Skeletal muscle satellite cell (primary cell): ENCODE data around the gene MMP15.

Experiments
- H3K27me3 ChIP-seq: 2 replicates; pipeline ENCODE4 v1.7.0; 2013; ENCODE audit warnings: low read length; ENCODE audit not compliant: control insufficient read depth, insufficient read depth
- H3K36me3 ChIP-seq: 2 replicates; pipeline ENCODE4 v1.7.0; 2013; ENCODE audit warnings: mild to moderate bottlenecking, control low read depth, low read length; ENCODE audit not compliant: insufficient read depth
- H3K4me1 ChIP-seq: 2 replicates; pipeline ENCODE4 v1.7.0; 2013; ENCODE audit warnings: low read length; ENCODE audit not compliant: control insufficient read depth, insufficient read depth
- H3K4me2 ChIP-seq: 2 replicates; pipeline ENCODE4 v1.7.0; 2013; ENCODE audit warnings: mild to moderate bottlenecking, low read length
- H3K4me3 ChIP-seq: 2 replicates; pipeline ENCODE4 v1.7.0; 2013; ENCODE audit warnings: low read length
- H3K9ac ChIP-seq: 2 replicates; pipeline ENCODE4 v1.7.0; 2013; ENCODE audit warnings: mild to moderate bottlenecking, low read depth, low read length, moderate library complexity
- H3K9me3 ChIP-seq: replicated peaks from 2 replicates; pipeline ENCODE4 v1.7.0; 2013; ENCODE audit warnings: mild to moderate bottlenecking, control low read depth, low read length

MMP15 gene

GRCh38 chr16:58031016-58031800, 5.7 kb downstream of the MMP15 start:
- Histone ChIP-seq H3K4me2 (no peak overlapping the region), H3K36me3 (no peaks in the 10 kb centered on the region), H3K27me3 (peaks cover 27% of the 10 kb centered on the region), H3K9ac (no peak overlapping the region), H3K4me3 (no peak overlapping the region), H3K4me1 (peaks cover 11% of the 10 kb centered on the region), H3K9me3 (no peaks in the 10 kb centered on the region)

- Histone ChIP-seq H3K4me1 (no peaks in the 10 kb centered on the region), H3K27me3 (peaks cover 14% of the 10 kb centered on the region), H3K9ac (no peak overlapping the region), H3K4me2 (no peak overlapping the region), H3K36me3 (no peaks in the 10 kb centered on the region), H3K4me3 (no peak overlapping the region), H3K9me3 (no peaks in the 10 kb centered on the region)
Observed at GRCh38 chr16:58032710-58033293, 7.2 kb downstream of the MMP15 start.

- Histone ChIP-seq H3K9ac (no peak overlapping the region), H3K36me3 (no peaks in the 10 kb centered on the region), H3K4me1 (no peaks in the 10 kb centered on the region), H3K9me3 (no peaks in the 10 kb centered on the region), H3K27me3 (peaks cover 5% of the 10 kb centered on the region), H3K4me2 (no peak overlapping the region), H3K4me3 (no peak overlapping the region)
Observed at GRCh38 chr16:58034128-58034685, 8.7 kb downstream of the MMP15 start.

GRCh38 chr16:58034774-58035173, 9.2 kb downstream of the MMP15 start:
- H3K9me3 ChIP-seq, result no peaks in the 10 kb centered on the region
- no peak overlapping the region for H3K4me2 ChIP-seq
- H3K4me1 ChIP-seq, result no peaks in the 10 kb centered on the region
- no peaks in the 10 kb centered on the region for H3K36me3 ChIP-seq
- no peak overlapping the region for H3K9ac ChIP-seq
- H3K4me3 ChIP-seq, result no peak overlapping the region
- H3K27me3 ChIP-seq, result peaks cover 5% of the 10 kb centered on the region

- H3K36me3 ChIP-seq, result no peaks in the 10 kb centered on the region
- H3K4me1 ChIP-seq, result no peaks in the 10 kb centered on the region
- no peaks in the 10 kb centered on the region for H3K9me3 ChIP-seq
- no peak overlapping the region for H3K4me2 ChIP-seq
- no peak overlapping the region for H3K9ac ChIP-seq
- peaks cover 5% of the 10 kb centered on the region for H3K27me3 ChIP-seq
- H3K4me3 ChIP-seq, result no peak overlapping the region
Observed at GRCh38 chr16:58035356-58036170, 10.0 kb downstream of the MMP15 start.

DNA sequence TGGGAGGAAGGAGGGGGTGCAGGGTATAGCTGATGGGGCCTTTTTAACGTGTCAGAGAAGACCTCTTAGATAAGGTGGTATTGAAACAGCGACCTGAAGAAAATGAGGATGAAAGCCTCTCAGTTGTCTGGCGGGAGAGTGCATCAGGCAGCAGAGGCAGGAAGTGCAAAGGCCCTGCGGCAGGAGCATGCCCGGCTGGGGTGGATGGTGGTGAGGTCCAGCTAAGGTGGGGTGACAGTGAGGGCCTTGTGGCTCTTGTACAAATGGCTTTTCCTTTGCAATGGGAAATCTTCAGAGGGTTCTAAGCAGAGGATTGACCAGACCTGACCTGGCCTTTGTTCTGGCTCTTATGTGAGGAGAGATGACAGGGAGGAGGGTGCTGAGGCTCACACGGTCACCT, 11.4 kb downstream of the MMP15 start:
- H3K9ac ChIP-seq, result no peak overlapping the region
- H3K27me3 ChIP-seq, result peaks cover 5% of the 10 kb centered on the region
- H3K4me3 ChIP-seq, result no peak overlapping the region
- H3K4me1 ChIP-seq, result no peaks in the 10 kb centered on the region
- no peaks in the 10 kb centered on the region for H3K9me3 ChIP-seq
- H3K4me2 ChIP-seq, result no peak overlapping the region
- no peaks in the 10 kb centered on the region for H3K36me3 ChIP-seq

GRCh38 chr16:58037365-58038057, 12.0 kb downstream of the MMP15 start:
- no peaks in the 10 kb centered on the region for H3K9me3 ChIP-seq
- no peak overlapping the region for H3K4me3 ChIP-seq
- peaks cover 5% of the 10 kb centered on the region for H3K27me3 ChIP-seq
- no peaks in the 10 kb centered on the region for H3K36me3 ChIP-seq
- no peaks in the 10 kb centered on the region for H3K4me1 ChIP-seq
- no peak overlapping the region for H3K4me2 ChIP-seq
- no peak overlapping the region for H3K9ac ChIP-seq

GRCh38 chr16:58038219-58038641, 12.7 kb downstream of the MMP15 start:
- Histone ChIP-seq H3K4me1 (no peaks in the 10 kb centered on the region), H3K9me3 (no peaks in the 10 kb centered on the region), H3K27me3 (peaks cover 5% of the 10 kb centered on the region), H3K4me3 (no peak overlapping the region), H3K4me2 (no peak overlapping the region), H3K36me3 (no peaks in the 10 kb centered on the region), H3K9ac (no peak overlapping the region)

DNA sequence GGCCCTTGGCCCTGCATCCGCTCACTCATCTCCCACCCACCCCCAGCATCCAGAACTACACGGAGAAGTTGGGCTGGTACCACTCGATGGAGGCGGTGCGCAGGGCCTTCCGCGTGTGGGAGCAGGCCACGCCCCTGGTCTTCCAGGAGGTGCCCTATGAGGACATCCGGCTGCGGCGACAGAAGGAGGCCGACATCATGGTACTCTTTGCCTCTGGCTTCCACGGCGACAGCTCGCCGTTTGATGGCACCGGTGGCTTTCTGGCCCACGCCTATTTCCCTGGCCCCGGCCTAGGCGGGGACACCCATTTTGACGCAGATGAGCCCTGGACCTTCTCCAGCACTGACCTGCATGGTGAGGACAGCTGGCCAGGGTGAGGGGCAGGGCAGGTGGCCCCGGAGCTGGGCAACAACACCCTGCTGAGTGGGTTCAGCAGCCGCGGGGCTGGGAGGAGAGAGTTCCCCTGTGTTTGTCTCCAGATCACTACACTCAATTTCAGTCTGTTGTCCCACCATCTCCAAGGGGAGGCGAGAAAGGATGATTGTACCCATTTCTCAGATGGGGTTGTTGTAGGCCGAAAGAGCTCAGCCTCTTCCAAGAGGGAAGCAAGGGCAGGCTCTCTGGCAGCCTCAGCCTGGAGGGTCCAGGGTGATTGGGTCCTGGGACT, 14.4 kb downstream of the MMP15 start:
- H3K9ac ChIP-seq, result no peak overlapping the region

GRCh38 chr16:58040496-58040846, 14.9 kb downstream of the MMP15 start:
- Histone ChIP-seq H3K36me3 (no peaks in the 10 kb centered on the region), H3K4me1 (no peaks in the 10 kb centered on the region), H3K4me3 (no peak overlapping the region), H3K27me3 (peaks cover 3% of the 10 kb centered on the region), H3K9ac (no peak overlapping the region), H3K4me2 (no peak overlapping the region), H3K9me3 (no peaks in the 10 kb centered on the region)

More for the DNA sequence above, 14.4 kb downstream of the MMP15 start:
- Histone ChIP-seq H3K36me3 (no peaks in the 10 kb centered on the region), H3K4me2 (no peak overlapping the region), H3K9me3 (no peaks in the 10 kb centered on the region), H3K4me1 (no peaks in the 10 kb centered on the region), H3K4me3 (no peak overlapping the region), H3K27me3 (peaks cover 5% of the 10 kb centered on the region)
